PFSK-1 (cell line): ENCODE results near the gene AUH.

ENCODE experiments used
- FOXP2 ChIP-seq: optimal IDR thresholded peaks from 2 replicates; pipeline ENCODE3; 2011; ENCODE audit warnings: borderline replicate concordance, control low read depth, inconsistent platforms; ENCODE audit not compliant: insufficient read depth; ENCODE audit errors: extremely low read length, extremely low read depth
- POLR2AphosphoS5 ChIP-seq: IDR thresholded peaks from 2 replicates; pipeline ENCODE4 v1.6.1; 2012; ENCODE audit warnings: low read depth, mild to moderate bottlenecking, control low read depth, low read length, moderate library complexity
- SIN3A ChIP-seq: IDR thresholded peaks from 2 replicates; pipeline ENCODE4 v1.6.1; 2012; ENCODE audit warnings: mild to moderate bottlenecking, low read length, moderate library complexity, borderline replicate concordance; ENCODE audit not compliant: insufficient read depth
- TAF1 ChIP-seq: IDR thresholded peaks from 2 replicates; pipeline ENCODE4 v1.6.1; 2012; ENCODE audit warnings: low read length, control low read depth, borderline replicate concordance; ENCODE audit not compliant: insufficient read depth
- TF ChIP-seq, protein P1 (sequence below), 2 experiments: IDR thresholded peaks; 2 replicates each; pipeline versions ENCODE4 v1.6.1 to v1.8.0; 2011 to 2012; ENCODE audit warnings: low read depth in 2 of 2, low read length in 2 of 2, control low read depth in 1 of 2, inconsistent platforms in 1 of 2, mild to moderate bottlenecking in 1 of 2, moderate library complexity in 1 of 2; ENCODE audit not compliant: insufficient read depth in 1 of 2

DNA sequence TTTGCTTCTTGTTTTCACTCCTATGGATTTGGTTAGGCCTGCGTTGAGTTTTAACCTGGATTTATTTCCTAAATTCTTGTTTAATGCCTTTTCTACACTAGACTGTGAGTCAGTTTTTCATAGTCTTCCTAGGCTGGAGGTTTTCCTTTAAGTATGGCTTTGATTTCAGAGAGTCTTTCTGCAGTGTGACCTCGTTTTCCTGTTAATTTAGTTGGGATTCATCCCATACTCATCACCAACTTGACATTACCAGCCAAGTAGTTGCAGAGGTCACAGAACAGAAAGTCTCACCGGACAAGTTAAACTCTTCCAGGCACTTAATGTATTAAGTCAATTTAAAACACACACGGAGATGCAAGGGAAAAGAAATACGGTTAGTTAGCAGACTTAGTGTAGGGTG, 29.7 kb upstream of the AUH start:
- TF ChIP-seq, protein P1, sequence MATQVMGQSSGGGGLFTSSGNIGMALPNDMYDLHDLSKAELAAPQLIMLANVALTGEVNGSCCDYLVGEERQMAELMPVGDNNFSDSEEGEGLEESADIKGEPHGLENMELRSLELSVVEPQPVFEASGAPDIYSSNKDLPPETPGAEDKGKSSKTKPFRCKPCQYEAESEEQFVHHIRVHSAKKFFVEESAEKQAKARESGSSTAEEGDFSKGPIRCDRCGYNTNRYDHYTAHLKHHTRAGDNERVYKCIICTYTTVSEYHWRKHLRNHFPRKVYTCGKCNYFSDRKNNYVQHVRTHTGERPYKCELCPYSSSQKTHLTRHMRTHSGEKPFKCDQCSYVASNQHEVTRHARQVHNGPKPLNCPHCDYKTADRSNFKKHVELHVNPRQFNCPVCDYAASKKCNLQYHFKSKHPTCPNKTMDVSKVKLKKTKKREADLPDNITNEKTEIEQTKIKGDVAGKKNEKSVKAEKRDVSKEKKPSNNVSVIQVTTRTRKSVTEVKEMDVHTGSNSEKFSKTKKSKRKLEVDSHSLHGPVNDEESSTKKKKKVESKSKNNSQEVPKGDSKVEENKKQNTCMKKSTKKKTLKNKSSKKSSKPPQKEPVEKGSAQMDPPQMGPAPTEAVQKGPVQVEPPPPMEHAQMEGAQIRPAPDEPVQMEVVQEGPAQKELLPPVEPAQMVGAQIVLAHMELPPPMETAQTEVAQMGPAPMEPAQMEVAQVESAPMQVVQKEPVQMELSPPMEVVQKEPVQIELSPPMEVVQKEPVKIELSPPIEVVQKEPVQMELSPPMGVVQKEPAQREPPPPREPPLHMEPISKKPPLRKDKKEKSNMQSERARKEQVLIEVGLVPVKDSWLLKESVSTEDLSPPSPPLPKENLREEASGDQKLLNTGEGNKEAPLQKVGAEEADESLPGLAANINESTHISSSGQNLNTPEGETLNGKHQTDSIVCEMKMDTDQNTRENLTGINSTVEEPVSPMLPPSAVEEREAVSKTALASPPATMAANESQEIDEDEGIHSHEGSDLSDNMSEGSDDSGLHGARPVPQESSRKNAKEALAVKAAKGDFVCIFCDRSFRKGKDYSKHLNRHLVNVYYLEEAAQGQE (IDR thresholded peaks at IDR 0.05; ENCODE audit: insufficient read depth in 1 of 2, low read depth in 2 of 2, low read length in 2 of 2): no peak
- no peak for TF ChIP-seq TAF1
- TF ChIP-seq POLR2AphosphoS5: no peak
- TF ChIP-seq SIN3A: no peak
- TF ChIP-seq FOXP2: no peak
